Heart right ventricle (tissue), 16 donors: ENCODE results near the gene RAI1. TPM values are rescaled to one million over a fixed set of nuclear protein-coding genes. Genes with fewer than 3 reads are reported as not detected.

Experiments used
- ATAC-seq, 8 donors: fragments of 200-7000 bp; cut with Tn5 transposase; one replicate each; pipeline ENCODE4 v1.9.1; 2020; ENCODE audit warnings: mild to moderate bottlenecking in 8 of 8, moderate library complexity in 8 of 8, moderate number of reproducible peaks in 1 of 8
- DNase-seq, 2 donors: peaks; one replicate each; pipeline ENCODE4 v3.0.0-alpha.2; 2020
- H3K27ac ChIP-seq, 10 donors: fragments of 200-600 bp; sonication (generic) in 2 of 10; one replicate each; pipeline versions ENCODE4 v1.5.0 to v1.8.0; 2020 to 2022; ENCODE audit warnings: mild to moderate bottlenecking in 3 of 10
- H3K27me3 ChIP-seq, 7 donors: fragments of 200-600 bp; one replicate each; pipeline ENCODE4 v1.8.0; 2021 to 2022; ENCODE audit warnings: mild to moderate bottlenecking in 2 of 7
- H3K36me3 ChIP-seq, 9 donors: fragments of 200-600 bp; sonication (generic) in 1 of 9; one replicate each; pipeline versions ENCODE4 v1.5.0 to v1.8.0; 2020 to 2022; ENCODE audit warnings: mild to moderate bottlenecking in 2 of 9
- H3K4me1 ChIP-seq, 9 donors: fragments of 200-600 bp; sonication (generic) in 1 of 9; one replicate each; pipeline versions ENCODE4 v1.5.0 to v1.8.0; 2020 to 2022; ENCODE audit warnings: mild to moderate bottlenecking in 4 of 9
- H3K4me3 ChIP-seq, 10 donors: fragments of 200-600 bp; sonication (generic) in 2 of 10; one replicate each; pipeline versions ENCODE4 v1.5.0 to v1.8.0; 2020 to 2022; ENCODE audit warnings: mild to moderate bottlenecking in 7 of 10, moderate library complexity in 2 of 10
- H3K9me3 ChIP-seq, 11 donors: fragments of 200-600 bp in 10 of 11; sonication (generic) in 2 of 11; one replicate each; pipeline versions ENCODE4 v1.5.0 to v1.8.0; 2013 to 2022; ENCODE audit warnings: mild to moderate bottlenecking in 2 of 11, control low read depth in 1 of 11, moderate library complexity in 1 of 11
- WGBS, 2 donors: extraction: QIAGEN DNeasy Blood & Tissue Kit; methylation state at CpG; one replicate each; pipeline ENCODE4 v1.1.7; 2013; ENCODE audit warnings: inconsistent platforms in 1 of 2; 5-methylcytosine and 5-hydroxymethylcytosine counted together
- intact Hi-C, 10 donors: fragments of 100-400 bp; cut with DNase I; formaldehyde crosslinking; loops; one replicate each; pipeline versions ENCODE4 v1.11.1 to v1.14.2; 2022
- polyA plus RNA-seq, 2 donors: library from polyadenylated mRNA; stranded (reverse); fragments of 200-250 nt; gene quantifications; one replicate each; pipeline ENCODE4 v1.2.3, GENCODE V29; 2013
- total RNA-seq, 10 donors: library from RNA; stranded (reverse); fragmentation: NEBNext Ultra II Directional in 3 of 10; extraction: Animal tissue kit (Norgen Biotek cat#: 25700) in 3 of 10; gene quantifications; one replicate each; pipeline versions ENCODE4 v1.2.1 to v1.2.4, GENCODE V29; 2021 to 2023
- TF ChIP-seq, protein P1 (sequence below), 9 donors: fragments of 200-600 bp; sonication (generic) in 2 of 9; IDR thresholded peaks; one replicate each; pipeline versions ENCODE4 v1.5.0 to v1.8.0; 2021 to 2022; ENCODE audit warnings: antibody characterized with exemption in 9 of 9, mild to moderate bottlenecking in 5 of 9, moderate library complexity in 1 of 9
- donor health status: Arrhythmogenic right ventricular cardiomyopathy.
- donor health status: ischemic (EF 13 %, LVEDD 7.1; RV severe dilation, severe dysfunction).
- donor health status: healthy with polysubstance abuse.
- donor health status: DM: no; HTN: yes; CAD: no.
- donor health status: DM: no; HTN: no; CAD: no.
- donor health status: ischemic (EF 25% LVEDD 6.9; RV normal size, moderate dysfunction).
- donor health status: ischemic (EF 25% LVEDD 5.7; RV mildly dilated, moderate dysfunction).
- donor health status: healthy.
- donor health status: DM: yes; HTN: yes; CAD: no.
- donor health status: Ischemic cardiomyopathy.
- donor health status: ischemic (EF 35%, LVEDD 5.7; RV mildly dilated, moderate dysfunction).
- donor health status: nonischemic (EF 11% LVEDD 7.7; RV severe dilation, severe dysfunction).
- donor health status: DM: yes; HTN: yes; CAD: no.
- donor health status: PGD.
- donor health status: ischemic (EF 29% LVEDD 5.4; RV normal size, mild dysfunction).
- donor health status: nonischemic (EF 23%, LVEDD 6.1; RV moderate dilation, normal function).

The RAI1 gene
- total and polyA plus RNA-seq, 12 donors, result 13.8 to 32.0 (median 19.8) TPM

DNA sequence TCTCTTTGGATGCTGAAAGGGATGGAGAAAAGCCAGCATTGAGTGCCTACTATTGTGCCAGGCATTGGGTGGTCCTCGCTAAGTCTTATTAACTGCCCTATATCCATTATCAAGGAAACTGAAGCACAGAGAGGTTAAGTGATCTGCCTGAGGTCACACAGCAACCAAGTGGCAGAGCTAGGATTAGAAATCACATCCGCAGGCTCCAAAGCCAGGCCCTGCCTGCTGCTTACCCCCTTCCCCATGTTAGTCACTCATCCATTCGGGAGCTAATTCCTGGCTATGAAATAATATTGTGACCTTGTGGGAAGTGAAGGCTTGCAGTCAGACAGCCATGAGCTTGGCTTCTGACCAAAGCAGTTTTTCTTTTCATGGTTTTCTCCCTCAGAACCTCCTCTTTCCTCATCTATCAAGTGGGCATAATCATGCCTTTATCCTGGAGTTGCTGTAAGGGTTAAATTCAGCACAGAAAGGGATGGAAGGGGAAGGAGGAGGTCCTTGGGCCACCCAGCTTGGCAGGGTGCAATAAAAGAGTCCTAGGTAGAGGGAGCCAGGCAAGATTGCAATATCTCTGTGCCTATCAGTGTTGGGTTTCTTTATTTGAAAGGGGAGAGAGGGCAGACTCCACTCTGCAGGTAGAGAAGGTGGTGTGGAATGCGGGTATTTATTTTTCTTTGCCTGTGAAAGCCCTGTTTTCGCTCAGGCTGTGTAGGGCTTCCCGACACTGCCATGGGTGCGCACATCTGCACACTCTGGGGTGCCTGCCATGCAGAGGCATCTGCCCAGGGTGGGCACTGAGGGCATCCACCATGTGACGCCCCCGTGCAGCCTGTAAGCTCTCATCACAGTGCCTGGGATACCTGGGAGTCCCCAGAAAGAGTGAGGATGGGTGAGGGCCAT is 11.3 kb downstream of the RAI1 start:
- intact Hi-C loops, result no loop called here
- H3K27ac ChIP-seq, result peak overlapping the region; percentile 96 to 100 (median 99)
- H3K4me1 ChIP-seq, result peaks cover 47 to 78% (median 68%) of the 10 kb centered on the region in 9 donors
- ATAC-seq (peak in 1 of 8 donors; percentile 1), DNase-seq (no peak)
- no peaks in the 10 kb centered on the region for H3K9me3 ChIP-seq
- H3K36me3 ChIP-seq, result no peaks in the 10 kb centered on the region
- H3K4me3 ChIP-seq, result no peak overlapping the region
- TF ChIP-seq, protein P1, sequence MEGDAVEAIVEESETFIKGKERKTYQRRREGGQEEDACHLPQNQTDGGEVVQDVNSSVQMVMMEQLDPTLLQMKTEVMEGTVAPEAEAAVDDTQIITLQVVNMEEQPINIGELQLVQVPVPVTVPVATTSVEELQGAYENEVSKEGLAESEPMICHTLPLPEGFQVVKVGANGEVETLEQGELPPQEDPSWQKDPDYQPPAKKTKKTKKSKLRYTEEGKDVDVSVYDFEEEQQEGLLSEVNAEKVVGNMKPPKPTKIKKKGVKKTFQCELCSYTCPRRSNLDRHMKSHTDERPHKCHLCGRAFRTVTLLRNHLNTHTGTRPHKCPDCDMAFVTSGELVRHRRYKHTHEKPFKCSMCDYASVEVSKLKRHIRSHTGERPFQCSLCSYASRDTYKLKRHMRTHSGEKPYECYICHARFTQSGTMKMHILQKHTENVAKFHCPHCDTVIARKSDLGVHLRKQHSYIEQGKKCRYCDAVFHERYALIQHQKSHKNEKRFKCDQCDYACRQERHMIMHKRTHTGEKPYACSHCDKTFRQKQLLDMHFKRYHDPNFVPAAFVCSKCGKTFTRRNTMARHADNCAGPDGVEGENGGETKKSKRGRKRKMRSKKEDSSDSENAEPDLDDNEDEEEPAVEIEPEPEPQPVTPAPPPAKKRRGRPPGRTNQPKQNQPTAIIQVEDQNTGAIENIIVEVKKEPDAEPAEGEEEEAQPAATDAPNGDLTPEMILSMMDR (IDR thresholded peaks at IDR 0.05), result no peak
- no peaks in the 10 kb centered on the region for H3K27me3 ChIP-seq
- 73 to 78% methylated on average over 9 of the region's 9 CpGs for WGBS, 2 donors

DNA sequence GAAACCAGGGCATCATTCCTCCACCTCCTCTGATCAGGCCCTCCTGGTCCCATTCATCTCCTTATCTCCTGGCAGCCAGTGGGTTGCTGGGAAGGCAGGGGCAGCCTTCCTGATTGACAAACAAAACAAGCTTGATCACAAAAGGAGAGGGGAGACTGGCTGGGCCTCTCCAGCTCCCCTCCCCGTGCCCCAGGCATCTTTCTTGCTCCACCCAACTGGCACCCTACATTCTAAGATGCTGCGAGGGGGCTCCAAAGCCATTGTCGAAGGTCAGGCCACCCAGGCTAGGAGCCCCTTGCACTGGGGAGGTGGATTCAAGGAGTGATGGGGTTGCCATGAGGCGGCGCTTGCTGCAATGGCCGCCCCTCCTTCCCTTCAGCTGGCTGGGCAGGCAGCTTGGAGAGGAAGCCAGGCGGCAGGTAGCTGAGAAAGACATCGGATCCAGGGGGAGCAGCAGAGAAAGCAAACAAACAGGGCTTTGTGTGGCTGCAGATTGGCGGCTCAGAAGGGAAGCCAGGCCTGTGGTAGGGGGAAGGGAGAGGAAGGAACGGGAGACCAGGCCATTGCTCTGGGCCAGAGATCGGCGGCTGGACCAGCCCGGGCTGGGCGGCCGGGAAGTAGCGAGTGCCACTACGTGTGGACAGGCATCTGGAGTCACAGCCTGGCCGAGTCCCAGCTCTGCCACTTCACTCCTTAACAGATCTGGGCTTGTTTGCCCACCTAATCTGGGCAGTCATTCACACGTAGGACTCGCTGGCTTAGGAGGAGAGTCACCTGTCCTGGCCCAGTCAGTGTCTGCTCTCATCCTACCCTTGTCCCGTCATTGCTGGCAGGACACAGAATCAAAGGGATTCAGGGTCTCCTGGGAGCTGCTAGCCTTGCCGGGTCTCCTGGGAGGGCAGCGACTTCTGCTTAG is 12.3 kb downstream of the RAI1 start:
- Histone ChIP-seq H3K4me1 (peaks cover 47 to 87% (median 78%) of the 10 kb centered on the region in 9 donors), H3K27me3 (no peaks in the 10 kb centered on the region), H3K9me3 (no peaks in the 10 kb centered on the region), H3K27ac (peak overlapping the region; percentile 96 to 100 (median 99)), H3K36me3 (no peaks in the 10 kb centered on the region), H3K4me3 (peak overlapping the region in 9 of 10 donors; percentile 61 to 95 (median 77))
- WGBS, 2 donors, result 16 to 19% methylated on average over 23 of the region's 23 CpGs
- DNase-seq (peak; percentile 56 to 63), ATAC-seq (peak; percentile 35 to 66 (median 54))
- TF ChIP-seq, protein P1 (IDR thresholded peaks at IDR 0.05), result peak in 1 of 9 donors; percentile 22
- intact Hi-C loops, result loop anchor here in 1 of 10 donors (2.0 kb wide), 1 partner anchor 41 kb away; no protein-coding TSS in a partner anchor

DNA sequence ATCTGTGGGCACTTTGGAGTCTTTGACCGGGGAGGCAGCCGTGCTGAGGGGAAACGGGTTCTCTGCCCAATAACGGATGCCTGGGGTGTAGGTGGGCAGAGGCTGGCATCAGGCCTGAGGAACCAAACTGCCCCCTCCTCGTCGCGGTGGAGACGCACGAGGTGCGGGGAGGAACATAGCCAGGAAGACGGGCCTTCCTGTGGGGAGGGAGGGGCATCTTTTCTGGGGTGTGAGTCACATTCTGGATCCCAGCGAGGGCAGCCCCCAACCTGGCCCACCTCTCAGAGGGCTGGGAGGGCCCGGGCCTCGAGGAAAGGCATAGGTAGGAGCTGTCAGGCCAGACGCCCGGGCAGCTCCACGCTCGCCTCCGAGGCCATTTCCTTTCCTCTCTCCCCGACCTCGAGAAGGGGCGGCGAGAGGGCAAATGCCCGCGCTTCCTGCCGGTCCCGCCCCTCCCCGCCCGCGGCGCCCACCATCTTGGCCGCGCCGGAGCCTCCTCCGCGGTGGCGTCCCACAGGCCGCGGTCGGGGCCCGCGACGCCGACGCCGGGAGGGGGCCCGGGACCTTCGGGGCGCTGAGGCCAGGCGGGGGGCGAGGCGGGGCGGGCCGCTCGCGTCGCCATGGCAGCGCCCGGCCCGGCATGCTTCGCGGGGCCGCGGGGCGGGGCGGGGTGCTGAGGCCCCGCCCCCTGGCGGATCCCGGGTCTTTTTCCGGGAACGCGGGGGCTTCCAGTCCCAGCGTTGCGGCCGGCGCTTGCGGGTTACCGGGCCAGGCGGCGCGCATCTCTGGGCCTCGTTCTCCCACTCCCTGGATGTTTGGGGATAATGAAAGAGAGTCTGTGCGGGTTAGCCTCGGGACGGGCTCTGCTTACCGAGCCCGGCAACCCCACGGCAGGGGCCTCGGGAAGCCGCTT is 13.2 kb downstream of the RAI1 start:
- Histone ChIP-seq H3K27me3 (no peaks in the 10 kb centered on the region), H3K27ac (peak overlapping the region; percentile 96 to 100 (median 99)), H3K36me3 (no peaks in the 10 kb centered on the region), H3K4me1 (peaks cover 52 to 95% (median 87%) of the 10 kb centered on the region in 9 donors), H3K9me3 (no peaks in the 10 kb centered on the region), H3K4me3 (peak overlapping the region; percentile 61 to 95 (median 77))
- peak; percentile 71 to 78 for DNase-seq
- WGBS, 2 donors, result 0% methylated on average over 77 to 89 of the region's 90 CpGs
- TF ChIP-seq, protein P1 (IDR thresholded peaks at IDR 0.05), result peak in 1 of 9 donors; percentile 5
- peak; percentile 68 to 83 (median 74) for ATAC-seq
- intact Hi-C loops, result loop anchor here in 2 of 10 donors (2.0 to 5.0 kb wide), 2 partner anchors 40 to 48 kb away; no protein-coding TSS in a partner anchor
